8988T (cell line): ENCODE results near the gene RIPK1.
"Not testable (repeated sequence)": the region's sequence is repeated elsewhere in the genome, so short reads cannot be mapped to it uniquely, and the experiment has no call there.

Experiments used
- DNase-seq: peaks from one replicate; pipeline ENCODE4 v3.0.0; 2011

RIPK1 gene

DNA sequence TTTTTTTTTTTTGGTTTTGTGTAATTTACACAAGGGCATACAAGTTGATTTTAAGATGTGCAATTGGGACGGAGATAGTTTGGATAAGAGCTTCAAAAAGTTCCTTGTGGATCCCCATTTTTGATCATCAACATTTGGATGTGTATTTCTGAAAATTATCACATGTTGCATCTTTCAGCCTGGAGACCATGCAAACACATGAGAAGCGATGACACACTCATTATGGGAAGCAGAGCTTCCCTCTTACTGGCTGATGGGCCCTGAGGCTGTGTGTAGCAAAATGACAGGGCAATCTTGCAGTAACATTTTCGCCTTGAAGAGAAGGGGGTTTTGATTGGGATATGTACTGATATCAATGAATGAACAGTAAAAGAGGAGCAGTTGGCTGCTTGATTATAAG lies 22.0 kb upstream of the RIPK1 start:
- DNase-seq: no peak

DNA sequence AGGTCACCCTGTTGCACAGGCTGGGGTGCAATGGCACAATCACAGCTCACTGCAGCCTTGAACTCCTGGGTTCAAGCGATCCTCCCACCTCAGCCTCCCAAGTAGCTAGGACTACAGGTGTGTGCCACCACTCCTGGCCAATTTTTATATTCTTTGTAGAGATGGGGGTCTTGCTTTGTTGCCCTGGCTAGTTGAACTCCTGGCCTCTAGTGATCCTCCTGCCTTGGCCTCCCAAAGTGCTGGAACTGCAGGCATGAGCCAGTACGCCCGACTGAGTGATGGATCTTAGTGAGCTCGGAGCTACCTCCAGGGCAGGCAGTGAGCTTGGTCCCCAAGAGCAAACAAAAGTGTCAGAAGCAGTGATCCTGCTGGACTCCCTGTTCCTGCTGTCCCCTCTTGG lies 20.3 kb upstream of the RIPK1 start:
- DNase-seq: not testable (repeated sequence)

DNA sequence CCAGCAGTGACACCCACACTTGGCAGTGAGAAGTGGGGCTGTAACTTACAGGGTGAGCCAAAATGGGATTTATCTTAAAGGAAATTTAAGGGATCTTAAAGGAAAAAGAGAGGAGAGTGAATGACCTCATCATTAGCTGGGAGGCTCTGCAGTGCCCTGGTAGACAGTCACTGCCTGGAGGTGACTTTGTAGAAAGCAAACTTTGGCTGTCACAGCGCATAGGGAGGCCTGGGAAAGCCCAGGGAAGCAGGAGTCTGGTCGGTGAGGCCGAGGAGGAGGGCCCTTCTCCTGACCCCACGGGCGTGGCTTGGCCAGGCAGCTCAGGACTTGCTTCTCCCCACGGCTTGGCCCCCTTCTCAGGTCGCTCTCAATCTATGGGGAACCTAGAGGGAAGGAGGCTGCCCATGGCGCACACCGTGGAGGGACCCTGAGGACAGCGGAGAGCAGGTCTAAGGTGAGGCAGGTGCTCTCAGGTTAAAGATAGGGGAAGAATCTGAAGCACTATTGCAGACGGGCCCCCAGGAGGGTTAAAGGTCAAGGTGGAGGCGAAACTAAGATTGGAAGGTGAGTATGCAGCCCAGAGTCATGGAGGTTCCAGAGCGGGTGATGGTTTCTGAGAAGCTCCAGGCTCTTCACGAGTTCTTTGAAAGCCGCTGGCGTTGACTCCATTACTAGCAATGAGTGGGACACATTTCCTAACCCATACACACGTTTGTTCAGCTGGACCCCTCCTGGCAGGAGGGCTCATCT lies 15.6 kb upstream of the RIPK1 start:
- no peak for DNase-seq

DNA sequence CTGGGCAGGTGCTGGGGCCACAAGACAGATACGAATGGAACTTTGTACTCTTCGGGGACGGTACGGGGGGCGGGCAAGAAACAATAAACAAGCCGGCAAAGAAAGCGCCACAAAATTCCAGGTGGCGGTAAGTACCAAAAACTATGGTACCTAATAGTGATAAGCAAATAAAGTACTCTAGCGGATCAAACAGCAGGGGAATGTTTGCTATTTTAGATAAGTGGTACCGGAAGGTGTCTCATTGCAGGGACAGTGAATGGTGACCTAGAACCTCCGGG lies 15.1 kb upstream of the RIPK1 start:
- DNase-seq: no peak

DNA sequence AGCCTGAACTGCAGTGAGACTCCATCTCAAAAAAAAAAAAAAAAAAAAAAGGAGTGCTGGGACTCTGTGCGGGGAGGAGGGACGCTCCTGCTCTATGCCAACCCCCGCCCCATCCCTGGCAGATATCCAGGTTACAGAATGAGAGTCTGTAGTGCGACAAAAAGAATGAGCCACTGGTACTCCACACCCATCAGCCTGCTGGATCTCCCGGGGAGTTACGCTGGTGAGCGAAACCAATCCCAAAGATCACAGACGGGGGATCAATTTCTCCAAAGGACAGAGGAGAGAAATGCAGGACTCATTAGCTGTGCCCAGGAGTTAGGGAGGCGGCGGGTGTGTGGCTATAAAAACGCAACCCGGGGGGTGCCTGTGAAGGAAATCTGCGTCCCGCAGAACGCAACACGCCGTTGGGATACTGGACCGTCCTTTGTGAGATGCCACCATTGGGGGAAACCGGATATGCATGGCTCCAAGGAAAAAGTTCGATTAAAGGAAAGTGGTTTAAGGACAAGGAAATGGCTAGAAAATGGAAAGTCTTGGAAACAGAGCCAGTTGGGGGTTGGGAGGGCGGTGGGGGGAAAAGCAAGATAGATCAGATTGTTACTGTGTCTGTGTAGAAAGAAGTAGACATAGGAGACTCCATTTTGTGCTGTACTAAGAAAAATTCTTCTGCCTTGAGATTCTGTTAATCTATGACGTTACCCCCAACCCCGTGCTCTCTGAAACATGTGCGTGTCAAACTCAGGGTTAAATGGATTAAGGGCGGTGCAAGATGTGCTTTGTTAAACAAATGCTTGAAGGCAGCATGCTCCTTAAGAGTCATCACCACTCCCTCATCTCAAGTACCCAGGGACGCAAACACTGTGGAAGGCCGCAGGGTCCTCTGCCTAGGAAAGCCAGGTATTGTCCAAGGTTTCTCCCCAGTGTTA lies 13.8 kb upstream of the RIPK1 start:
- not testable (repeated sequence) for DNase-seq

DNA sequence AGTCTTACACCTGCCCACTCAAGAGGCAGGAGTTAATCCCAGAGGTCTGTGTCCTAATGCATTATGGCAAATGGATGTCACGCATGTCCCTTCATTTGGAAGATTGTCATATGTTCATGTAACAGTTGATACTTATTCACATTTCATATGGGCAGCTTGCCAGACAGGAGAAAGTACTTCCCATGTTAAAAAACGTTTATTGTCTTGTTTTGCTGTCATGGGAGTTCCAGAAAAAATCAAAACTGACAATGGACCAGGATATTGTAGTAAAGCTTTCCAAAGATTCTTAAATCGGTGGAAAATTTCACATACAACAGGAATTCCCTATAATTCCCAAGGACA lies 13.2 kb upstream of the RIPK1 start:
- DNase-seq: not testable (repeated sequence)

DNA sequence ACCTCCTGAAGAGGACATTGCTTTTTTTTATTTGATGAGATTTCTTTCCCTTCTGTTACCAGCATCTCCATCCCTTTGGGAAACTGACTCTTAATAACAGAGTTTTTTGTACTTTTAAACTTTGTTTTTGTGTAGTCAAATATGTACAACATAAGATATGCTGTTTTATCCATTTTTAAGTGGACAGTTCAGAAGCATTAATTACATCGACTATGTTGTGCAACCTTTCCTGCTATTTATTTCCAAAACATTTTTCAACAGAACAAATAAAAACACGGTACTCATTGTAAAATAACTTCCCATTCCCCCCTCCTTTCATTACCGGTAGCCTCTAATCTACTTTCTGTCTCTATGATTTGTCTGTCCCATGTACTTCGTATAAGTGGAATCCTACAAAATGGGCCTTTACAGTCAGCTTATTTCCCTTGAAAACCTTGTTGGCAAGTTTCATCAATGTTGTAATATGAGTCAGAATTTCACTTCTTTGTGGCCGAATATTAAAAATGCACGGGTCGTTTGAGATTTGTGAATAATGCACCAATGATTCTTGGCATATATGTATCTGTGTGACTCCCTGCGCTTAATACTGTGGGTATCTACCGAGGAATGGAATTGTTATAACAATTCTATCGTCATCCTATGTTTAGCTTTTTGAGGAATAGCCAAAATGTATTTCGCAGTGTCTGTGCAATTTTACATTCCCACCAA lies 11.1 kb upstream of the RIPK1 start:
- no peak for DNase-seq

DNA sequence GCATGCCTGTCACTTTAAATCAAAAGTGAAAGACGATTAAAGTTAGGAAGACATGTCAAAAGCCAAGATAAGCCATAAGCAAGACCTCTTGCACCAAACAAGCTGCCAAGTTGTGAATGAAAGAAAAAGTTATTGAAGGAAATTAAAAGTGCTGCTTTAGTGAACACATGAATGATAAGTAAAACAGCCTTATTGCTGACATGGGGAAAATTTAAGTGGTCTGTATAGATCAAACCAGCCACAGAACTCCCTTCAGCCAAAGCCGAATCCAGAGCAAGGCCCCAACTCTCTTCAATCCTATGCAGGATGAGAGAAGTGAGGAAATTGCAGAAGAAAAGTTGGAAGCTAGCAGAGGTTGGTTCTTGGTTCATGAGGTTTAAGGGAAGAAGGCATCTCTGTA lies 9.3 kb upstream of the RIPK1 start:
- DNase-seq: no peak

DNA sequence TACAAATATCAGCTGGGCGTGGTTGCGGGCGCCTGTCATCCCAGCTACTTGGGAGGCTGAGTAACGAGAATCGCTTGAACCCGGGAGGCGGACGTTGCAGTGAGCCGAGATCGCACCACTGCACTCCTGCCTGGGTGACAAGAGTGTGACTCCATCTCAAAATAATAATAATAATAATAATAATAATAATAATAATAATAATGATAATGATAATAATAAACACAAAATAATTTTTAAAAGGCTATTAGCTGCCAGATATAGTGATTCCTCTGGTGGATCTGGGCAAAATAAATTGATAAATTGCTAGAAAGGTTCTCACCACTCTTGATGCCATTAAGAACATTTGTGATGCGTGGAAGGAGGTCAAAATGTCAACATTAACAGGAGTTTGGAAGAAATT lies 8.2 kb upstream of the RIPK1 start:
- DNase-seq: not testable (repeated sequence)

DNA sequence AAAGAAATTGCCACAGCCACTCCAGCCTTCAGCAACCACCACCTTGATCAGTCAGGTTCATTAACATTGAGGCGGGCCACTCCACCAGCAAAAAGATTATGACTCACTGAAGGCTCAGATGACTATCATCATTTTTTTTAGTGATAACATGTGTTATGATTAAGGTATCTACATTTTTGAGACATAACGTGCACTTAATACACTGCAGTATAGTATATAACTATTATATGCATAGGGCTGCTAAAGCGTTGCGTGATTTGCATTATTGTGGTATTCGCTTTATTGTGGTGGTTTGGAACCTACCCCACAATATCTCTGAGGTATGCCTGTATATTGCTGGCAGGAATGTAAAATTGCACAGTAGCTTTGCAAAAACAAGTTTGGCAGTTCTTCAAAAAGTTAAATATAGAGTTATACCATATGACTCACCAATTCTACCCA lies 6.8 kb upstream of the RIPK1 start:
- DNase-seq: no peak

DNA sequence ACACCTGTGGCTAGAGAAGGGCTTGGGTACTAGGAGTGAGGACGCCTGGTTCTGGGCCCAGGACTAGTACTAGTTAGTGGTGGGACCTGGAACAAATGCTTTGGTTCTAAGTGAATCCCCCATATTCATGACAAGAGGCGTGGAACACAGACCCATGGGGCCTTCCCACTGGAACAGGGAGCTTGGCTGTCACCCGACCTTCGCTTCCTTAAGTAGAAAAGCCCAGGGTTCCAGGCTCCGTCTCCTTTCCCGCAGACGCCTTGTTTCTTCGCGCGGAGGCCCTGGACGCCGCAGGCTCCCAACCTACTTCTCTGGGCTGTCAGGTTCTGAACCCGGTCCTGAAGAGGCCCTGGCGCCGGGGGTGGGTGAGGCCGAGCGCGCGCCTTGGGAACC lies 5.0 kb upstream of the RIPK1 start:
- not testable (repeated sequence) for DNase-seq

DNA sequence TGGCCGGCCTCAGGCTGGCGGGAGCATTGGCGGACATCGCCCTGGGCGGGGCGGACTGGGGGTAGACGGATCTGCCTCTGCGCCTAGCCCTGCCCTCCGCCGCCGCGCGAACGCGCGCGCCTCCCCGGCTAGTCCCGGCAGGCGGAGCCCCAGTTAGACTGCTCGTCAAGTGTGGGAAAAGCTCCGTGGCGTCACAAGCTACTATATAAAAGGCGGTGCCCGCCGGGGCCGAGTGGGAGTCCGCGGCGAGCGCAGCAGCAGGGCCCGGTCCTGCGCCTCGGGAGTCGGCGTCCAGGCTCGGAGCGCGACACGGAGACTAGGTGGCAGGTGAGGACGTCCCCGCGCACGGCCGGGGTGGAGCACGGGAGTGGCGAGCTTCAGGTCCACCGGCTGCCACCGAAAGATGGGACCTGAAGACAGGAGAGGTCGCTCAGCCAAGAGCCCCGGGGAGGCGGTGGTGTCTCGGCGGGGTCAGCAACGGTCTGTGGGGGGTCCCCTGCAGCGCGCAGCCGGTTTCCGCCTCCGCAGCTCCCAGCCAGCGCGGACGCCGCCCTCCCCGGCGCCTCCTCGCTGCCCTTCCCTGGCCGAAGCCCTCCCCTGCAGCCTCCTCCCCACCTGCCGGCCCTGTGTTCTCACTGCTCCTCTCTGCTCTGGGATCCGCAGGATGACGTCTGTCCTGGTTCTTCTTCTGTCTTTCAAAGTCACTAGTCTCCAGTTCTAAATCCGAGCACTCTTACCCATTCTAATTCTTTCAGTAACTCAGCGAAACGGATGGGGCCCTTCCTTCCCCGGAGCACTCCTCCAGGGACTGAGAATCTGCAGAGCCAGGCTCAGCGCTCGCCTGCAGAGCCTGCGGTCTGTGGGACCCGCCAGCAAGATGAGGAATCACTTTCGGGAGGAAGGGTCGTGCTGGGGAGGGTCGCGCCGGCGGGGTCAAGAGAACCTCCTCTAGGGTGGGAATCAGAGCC lies 4.3 kb upstream of the RIPK1 start:
- peak; percentile 88 for DNase-seq

DNA sequence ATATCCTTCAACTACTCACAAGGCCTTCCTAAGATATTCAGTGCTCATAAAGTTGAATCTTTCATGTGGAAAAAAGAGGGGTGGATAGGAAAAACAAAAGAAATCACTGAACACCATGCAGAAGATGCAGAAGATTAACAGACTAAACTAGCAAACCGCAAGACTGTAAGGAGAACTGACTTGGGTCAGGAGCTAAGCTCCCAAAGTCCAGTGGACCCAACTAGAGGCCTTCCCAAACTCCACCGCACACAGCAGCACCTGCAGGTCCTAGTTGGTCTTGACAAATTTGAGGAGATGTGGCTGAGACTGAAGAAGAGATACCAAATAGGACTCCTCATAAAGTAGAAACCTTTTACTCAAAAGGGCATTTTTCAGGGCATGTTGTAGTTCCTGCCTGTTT lies 3.3 kb downstream of the RIPK1 start:
- DNase-seq: no peak

DNA sequence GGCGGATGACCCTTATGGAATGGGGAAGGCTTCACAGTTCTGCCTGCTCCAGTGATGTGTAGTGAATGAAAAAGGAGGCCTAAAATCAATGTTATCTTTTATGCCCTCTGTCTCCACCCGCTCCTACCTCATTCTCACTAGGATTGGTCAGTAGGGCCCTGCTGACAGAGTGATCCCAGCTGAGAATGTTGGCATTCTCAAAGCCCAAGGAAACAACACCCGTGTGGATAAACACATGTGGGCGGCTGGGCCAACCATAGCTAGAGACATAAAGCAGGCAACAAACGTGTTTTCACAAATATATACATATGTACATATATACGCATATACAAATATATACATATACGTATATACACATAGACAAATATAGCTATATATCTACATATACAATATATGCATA lies 4.5 kb downstream of the RIPK1 start:
- no peak for DNase-seq

DNA sequence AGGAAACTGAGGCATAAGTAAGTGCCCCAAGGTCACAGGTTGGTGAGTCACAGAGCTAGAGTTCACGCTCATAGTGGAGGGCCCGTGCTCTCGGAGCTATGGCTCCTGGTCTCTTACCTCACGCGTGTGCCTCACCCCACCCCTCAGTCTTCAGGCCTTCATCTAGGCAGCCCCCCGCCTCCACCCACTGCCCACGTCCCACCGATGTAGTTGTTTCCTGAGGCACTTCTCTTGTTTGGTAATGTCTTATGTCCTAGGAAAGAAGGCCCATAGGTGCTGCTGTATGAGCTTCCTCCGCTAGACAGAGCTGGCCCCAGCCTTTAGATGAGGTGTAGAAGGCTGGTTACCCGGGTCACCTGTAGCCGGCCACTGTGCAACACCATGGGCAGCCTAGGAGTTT lies 5.1 kb downstream of the RIPK1 start:
- DNase-seq: no peak

DNA sequence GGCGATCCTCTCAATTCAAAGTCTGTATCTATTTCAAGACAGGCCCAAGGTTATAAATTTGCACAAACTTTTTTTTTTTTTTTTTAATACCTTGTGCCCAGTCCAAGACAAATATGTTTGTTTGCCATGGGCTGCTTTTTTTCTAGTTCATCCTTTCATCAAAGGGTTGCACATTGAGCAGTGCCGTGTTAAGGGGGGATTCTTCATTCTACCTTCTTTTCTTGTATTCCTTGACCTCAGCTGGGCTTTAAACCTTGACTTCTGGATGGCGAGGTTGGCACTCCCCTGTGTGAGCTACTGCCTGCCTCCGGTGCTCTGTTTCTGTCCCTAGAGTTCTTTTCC lies 7.4 kb downstream of the RIPK1 start:
- DNase-seq: no peak

DNA sequence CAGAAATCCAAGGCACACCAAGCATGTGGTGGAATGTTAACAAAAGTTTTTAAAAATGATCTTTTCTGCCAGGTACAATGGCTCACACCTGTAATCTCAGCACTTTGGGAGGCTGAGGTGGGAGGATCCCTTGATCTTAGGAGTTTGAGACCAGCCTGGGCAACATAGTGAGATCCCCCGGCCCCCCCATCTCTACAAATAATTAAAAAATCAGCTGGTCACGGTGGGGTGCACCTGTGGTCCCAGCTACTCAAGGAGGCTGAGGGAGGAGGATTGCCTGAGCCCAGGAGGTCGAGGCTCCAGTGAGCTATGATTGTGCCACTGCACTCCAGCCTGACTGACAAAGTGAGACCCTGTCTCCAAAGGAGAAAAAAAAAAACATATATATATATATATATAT lies 8.0 kb downstream of the RIPK1 start:
- DNase-seq: no peak

DNA sequence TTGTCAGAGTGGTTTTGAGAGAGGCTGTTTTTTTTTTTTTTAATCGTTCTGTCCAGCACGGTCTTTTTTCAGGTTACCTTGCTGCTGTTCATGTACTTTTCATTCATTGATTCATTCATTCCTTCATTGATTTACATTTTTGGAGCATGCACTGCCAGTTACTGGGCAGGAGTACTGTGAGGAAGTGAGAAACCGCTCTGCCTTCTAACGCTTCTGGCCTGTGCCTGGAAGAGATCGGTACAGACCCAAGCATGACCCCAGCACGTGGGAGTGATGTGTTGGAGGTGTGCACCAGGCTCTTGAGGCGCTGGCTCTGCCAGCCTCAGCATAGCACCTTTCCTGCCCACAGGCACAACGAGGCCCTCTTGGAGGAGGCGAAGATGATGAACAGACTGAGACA lies 9.1 kb downstream of the RIPK1 start:
- DNase-seq: no peak

DNA sequence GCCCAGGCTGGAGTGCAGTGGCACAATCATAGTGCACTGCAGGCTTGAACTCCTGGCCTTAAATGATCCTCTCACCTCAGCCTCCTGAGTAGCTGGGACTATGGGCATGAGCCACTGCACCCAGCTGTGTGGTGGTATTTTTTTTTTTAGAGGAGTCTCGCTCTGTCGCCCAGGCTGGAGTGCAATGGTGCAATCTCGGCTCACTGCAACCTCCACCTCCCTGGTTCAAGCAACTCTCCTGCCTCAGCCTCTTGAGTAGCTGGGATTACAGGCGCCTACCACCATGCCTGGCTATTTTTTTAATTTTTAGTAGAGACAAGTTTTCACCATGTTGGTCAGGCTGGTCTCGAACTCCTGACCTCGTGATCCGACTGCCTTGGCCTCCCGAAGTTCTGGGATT lies 10.7 kb downstream of the RIPK1 start:
- not testable (repeated sequence) for DNase-seq

DNA sequence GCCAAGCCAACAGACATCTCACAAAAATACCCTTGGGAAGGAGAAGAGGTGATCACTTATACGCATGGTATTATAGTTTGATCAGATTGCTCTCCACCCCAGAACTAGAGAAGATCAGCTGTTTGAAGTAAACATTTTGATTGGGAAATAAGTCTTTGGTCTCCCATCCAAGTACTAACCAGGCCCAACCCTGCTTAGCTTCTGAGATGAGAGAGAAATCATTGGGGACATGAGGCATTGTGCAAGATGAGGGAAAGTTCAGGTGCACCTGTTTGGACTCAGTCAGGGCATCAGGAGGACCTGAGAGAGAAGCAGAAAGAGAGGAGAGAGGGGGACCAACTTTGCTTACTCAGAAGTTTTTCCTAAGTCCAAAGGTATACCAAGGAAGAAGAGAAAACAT lies 11.4 kb downstream of the RIPK1 start:
- no peak for DNase-seq

DNA sequence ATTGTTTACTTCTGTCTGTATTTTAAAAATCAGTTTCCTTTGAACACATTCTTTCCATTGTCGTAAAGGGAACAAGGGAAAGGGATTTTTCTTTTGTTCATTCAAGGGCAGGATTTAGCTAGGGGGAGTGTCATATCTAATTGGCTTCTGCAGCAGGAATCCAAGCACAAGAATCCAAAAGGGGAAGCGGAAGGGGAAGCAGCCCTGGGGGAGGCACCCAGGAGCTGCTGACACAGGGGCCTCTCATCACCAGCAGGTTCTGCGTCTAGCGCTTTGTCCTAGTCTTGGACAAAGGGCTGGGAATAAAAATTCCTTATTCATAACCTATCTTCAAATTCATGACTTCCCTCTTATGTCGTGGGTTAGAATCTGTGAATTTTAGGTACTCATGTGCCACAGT lies 13.7 kb downstream of the RIPK1 start:
- DNase-seq: no peak

DNA sequence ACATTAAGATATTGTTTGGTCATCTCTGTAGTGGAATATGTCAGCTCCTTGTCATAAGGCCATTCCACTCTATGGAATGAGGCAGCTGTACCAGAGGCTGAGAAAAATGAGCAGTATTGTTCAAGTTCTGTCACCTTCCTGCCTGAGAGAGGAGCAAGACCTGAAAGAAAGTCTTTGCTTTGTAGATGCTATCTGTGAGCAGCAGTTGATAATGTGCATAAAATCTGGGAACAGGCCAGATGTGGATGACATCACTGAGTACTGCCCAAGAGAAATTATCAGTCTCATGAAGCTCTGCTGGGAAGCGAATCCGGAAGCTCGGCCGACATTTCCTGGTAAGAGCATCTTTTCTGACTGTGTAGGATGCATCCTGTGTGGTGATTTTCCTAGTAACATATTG lies 16.8 kb downstream of the RIPK1 start:
- DNase-seq: no peak
